Fibroblast of the aortic adventitia (primary cell): ENCODE measurements around the gene PTK6. TPM values are rescaled to one million over a fixed set of nuclear protein-coding genes. Genes with fewer than 3 reads are reported as not detected.
"Not testable (repeated sequence)": the region's sequence is repeated elsewhere in the genome, so short reads cannot be mapped to it uniquely, and the experiment has no call there.

ENCODE experiments used
- DNase-seq: peaks from one replicate; pipeline ENCODE4 v3.0.0-alpha.2; 2010; ENCODE audit warnings: low read depth
- H3K4me3 ChIP-seq: 2 replicates; pipeline ENCODE4 v1.5.1; 2011; ENCODE audit warnings: low read depth, mild to moderate bottlenecking, control low read depth, low read length, moderate library complexity
- CTCF ChIP-seq: IDR thresholded peaks from 2 replicates; pipeline ENCODE4 v1.5.1; 2011; ENCODE audit warnings: mild to moderate bottlenecking, low read length, control low read depth, inconsistent platforms; ENCODE audit not compliant: insufficient read depth
- total RNA-seq: library from RNA; depleted of rRNA; stranded (reverse); fragments of >200 nt; gene quantifications from 2 replicates; pipeline ENCODE4 v1.2.3, GENCODE V29; 2012; ENCODE audit warnings: low replicate concordance

Gene PTK6
- total RNA-seq, 1 donor = not detected

GRCh38 chr20:63484236-63484635, 52.9 kb downstream of the PTK6 start:
- TF ChIP-seq CTCF = no peak
- no peak overlapping the region for H3K4me3 ChIP-seq
- DNase-seq = no peak

DNA sequence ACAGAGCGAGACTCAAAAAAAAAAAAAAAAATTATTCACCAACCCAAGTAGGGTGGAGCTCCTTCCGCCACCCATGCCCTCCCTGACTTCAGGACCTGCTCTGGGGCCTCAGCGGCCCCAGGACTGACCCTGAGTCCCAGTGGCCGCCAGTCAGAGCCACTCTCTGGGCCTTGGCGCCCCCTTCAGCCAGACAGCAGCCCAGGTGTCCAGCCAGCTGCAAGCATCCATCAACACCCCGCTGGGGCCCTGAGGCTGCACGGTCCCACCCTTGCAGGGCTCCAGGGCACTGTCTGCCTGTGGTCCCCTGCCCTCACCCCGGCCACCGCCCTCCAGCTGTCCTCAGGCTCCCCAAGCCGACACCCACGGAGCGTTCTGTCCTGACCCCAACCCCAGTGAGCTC, 53.3 kb downstream of the PTK6 start:
- no peak for DNase-seq
- TF ChIP-seq CTCF = no peak

DNA sequence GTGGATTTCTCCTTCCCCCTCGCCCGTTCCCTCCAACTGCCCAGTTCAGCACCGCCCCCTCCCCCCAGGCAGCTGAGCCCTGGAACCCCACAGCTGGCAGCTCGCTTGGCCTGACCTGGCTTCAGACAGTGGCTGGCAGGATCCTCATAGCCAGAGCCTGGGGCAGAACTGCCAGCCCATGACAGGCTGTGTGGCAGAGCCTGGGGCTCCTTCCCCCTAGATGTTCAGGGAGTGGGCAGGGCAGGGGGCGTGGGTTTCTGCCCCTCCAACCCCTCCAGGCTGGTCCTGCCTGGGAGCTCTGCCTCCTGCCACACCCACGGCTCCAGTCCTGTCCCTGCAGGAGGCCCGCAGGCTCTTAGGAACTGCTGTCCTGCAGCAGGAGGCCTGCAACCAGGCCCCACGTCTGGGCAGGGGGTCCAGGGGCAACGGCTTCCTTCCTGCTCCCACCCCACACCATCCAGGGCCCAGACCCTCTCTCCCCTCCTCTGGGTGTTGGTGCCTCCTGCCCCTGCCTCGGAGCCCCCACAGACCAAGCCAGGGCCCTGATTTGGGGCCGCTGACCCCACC, 55.1 kb downstream of the PTK6 start:
- no peak for TF ChIP-seq CTCF
- no peak for DNase-seq
- no peak overlapping the region for H3K4me3 ChIP-seq

More for the DNA sequence above, 53.3 kb downstream of the PTK6 start:
- no peak overlapping the region for H3K4me3 ChIP-seq

DNA sequence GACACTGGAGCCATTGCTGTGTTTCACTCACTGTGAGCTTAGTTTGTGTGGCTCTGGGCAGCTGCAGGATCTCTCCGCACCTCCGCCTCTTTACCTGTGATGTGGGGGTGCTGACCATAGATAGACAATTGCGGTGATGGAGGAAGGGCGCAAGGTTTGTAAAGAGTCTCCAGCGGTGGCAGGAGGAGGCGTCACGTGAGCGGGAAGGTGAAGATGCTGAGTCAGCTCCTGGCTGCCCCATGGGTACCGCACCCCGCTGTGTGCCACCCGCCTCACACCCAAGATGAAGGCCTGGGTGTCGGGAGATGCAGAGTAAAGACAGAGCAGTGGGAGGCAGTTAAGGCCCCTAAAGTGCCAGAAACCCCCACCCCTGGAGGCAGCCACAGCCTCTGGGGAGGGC, 55.7 kb downstream of the PTK6 start:
- no peak for DNase-seq
- no peak overlapping the region for H3K4me3 ChIP-seq
- TF ChIP-seq CTCF = no peak

DNA sequence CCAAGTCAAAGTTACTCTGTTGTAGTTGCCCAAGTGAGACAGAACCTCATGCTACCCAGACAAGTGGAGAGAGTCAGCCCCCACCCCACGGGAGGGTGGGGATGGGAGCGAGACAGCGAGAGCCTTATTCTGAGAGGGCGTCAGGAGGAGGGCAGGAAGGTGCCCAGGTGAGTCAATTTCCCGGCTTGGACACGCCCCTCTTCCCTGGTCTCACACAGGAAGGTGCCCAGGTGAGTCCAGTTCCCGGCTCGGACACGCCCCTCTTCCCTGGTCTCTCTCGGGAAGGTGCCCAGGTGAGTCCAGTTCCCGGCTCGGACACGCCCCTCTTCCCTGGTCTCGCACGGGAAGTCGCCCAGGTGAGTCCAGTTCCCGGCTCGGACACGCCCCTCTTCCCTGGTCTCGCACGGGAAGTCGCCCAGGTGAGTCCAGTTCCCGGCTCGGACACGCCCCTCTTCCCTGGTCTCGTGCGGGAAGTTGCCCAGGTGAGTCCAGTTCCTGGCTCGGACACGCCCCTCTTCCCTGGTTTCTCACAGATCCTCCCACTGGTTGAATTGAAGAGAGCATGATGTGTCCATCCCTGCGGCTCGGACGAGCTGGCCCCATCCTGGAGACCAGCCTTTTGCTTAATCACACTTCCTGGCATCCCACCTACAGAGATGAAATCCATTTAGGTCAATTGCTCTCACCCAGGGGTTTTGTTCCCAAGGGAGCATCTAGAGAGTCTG, 57.3 kb downstream of the PTK6 start:
- not testable (repeated sequence) for DNase-seq, H3K4me3 ChIP-seq

DNA sequence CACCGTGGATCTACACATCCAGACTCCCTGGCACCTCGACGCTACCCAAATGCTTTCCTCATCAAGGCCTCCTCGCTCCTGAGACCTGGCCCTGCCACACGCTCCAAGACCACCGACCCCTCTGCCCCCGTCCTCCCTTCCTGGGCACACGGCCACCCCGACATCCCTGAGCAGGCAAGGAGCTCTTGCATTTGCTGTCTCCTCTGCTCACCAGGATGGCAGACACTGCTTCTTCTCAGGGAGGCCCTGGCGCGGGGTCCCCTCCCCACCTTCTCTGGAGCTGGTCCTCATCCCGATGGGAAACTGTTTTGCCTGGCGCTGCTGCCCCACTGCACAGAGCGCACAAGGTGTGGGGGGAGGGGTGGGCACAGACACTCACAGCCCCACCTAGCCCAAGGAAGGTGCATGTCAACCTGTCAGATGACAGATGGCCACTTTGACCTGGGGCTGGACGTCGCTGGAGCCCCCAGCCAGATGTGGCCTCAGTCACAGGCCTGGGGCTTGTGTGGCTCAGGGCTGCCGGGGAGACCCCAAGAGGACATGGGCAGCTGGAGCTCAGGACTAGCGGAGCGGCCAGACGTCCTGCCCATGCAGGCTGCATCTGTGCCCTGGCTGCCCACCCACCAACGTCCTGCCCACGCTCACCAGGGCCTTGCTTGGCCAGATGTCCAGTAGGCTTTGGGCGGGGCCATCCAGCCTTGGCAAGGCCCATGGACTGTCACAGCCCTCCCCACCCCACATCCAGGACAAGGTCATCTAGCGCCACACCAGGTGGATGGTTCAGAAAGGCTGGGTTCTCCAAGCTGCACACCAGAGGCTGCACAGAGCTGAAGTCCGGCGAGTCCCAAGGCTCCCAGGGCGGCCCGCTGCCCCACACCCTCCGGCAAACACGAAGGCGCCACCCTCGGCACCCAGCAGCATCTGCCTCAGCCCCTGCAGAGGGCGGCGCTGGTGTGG, 58.6 kb downstream of the PTK6 start:
- no peak for DNase-seq
- TF ChIP-seq CTCF = no peak
- no peak overlapping the region for H3K4me3 ChIP-seq

Other genes with a start within 250 kb of the PTK6 start
- gene COL20A1, start 244.2 kb downstream of the PTK6 start, total RNA-seq = not detected in 2 replicates
- gene CHRNA4, start 176.0 kb downstream of the PTK6 start, total RNA-seq = not detected in 2 replicates
- gene KCNQ2, start 64.7 kb downstream of the PTK6 start, total RNA-seq = not detected in 2 replicates
- gene EEF1A2, start 38.3 kb downstream of the PTK6 start, total RNA-seq = 0.18 TPM in 1 of 2 replicates, not detected in the other
- 35.3 and 97.0 TPM in 2 replicates for gene PPDPF, start 16.6 kb downstream of the PTK6 start, total RNA-seq
- not detected in 2 replicates for gene SRMS, start 10.4 kb upstream of the PTK6 start, total RNA-seq
- gene FNDC11, start 16.8 kb upstream of the PTK6 start, total RNA-seq = 0.25 and 0.45 TPM in 2 replicates
- gene HELZ2, start 36.9 kb upstream of the PTK6 start, total RNA-seq = 20.9 and 27.0 TPM in 2 replicates
- 3.4 and 7.4 TPM in 2 replicates for gene GMEB2, start 89.7 kb upstream of the PTK6 start, total RNA-seq
- gene STMN3, start 116.0 kb upstream of the PTK6 start, total RNA-seq = 9.3 and 12.1 TPM in 2 replicates
- 17.3 and 23.4 TPM in 2 replicates for gene RTEL1, start 120.9 kb upstream of the PTK6 start, total RNA-seq
- 0.36 TPM in 1 of 2 replicates, not detected in the other for gene TNFRSF6B, start 159.3 kb upstream of the PTK6 start, total RNA-seq
- 25.7 and 30.6 TPM in 2 replicates for gene ARFRP1, start 170.6 kb upstream of the PTK6 start, total RNA-seq
- 11.8 and 15.8 TPM in 2 replicates for gene ZGPAT, start 170.7 kb upstream of the PTK6 start, total RNA-seq
- 1.7 and 2.1 TPM in 2 replicates for gene LIME1, start 199.3 kb upstream of the PTK6 start, total RNA-seq
- gene SLC2A4RG, start 202.4 kb upstream of the PTK6 start, total RNA-seq = 31.9 and 39.2 TPM in 2 replicates